ENCODE results near the gene PLXDC1.
A peak's percentile ranks its signal among the peaks of the same experiment; 100 is the strongest.

Gene PLXDC1

DNA sequence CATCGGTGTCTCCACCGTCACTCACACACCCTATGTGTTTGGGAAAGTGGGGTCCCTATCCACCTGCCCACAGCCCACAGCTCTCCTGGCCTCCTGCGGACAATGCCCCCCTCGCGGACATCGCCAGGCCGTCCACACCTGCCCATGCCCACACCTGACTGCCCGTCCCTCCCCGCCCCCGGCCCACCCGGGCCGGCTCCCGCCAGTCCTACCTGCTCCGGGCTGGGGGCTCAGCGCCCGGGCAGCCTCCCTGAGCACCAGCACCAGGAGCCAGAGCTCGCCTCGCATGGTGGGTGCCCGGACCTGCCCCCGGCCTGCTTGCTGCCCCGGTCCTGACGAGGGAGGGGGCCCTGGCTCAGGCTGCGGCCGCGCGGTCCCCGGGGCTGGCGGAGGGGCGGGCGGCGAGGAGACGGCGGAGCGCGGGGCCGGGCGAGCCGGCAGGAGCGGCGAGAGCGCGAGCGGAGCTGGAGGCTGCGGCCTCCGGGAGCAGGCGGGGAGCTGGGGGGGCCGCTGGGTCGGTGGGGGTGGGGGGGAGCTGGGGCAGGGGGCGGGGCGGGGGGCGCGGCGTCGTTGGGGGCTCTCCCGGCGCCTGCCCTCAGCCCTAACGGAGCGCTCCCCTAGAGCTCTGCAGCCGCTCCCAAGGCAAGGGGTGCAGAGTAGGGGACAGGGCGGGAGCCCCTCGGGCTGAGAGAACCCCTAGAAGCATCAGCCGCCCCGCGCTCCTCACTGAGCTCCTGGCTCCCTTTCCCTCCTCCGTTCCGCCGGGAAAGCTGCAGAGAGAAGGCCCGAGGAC lies at the start of gene PLXDC1:
TSS of gene PLXDC1 (minus strand) at position 488 of the 793 bp plus-strand sequence. CDS start at position 288, 200 bp downstream.
- peak; percentile 7 for DNase-seq

DNA sequence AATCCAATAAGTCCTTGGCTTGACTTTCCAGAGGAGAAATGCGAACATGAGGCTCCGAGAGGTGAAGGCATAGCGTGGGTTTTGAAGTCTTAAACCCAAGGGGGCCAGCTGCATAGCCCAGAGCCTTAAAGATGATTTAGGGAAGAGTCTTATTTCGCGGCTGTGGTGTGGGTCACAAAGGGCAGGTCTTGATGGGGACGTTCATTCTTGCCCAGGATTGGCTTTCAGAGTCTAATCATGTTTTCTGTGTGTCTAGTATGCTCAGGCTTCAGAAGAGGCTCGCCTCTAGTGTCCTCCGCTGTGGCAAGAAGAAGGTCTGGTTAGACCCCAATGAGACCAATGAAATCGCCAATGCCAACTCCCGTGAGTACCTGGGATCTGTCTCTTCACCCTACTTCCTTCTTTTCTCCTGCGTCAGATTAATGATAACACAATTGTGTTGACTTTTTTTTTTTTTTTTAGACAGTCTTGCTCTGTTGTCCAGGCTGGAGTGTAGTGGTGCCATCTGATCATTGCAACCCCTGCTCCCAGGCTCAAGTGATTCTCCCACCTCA lies 49.6 kb upstream of the PLXDC1 start:
- no peak for DNase-seq

DNA sequence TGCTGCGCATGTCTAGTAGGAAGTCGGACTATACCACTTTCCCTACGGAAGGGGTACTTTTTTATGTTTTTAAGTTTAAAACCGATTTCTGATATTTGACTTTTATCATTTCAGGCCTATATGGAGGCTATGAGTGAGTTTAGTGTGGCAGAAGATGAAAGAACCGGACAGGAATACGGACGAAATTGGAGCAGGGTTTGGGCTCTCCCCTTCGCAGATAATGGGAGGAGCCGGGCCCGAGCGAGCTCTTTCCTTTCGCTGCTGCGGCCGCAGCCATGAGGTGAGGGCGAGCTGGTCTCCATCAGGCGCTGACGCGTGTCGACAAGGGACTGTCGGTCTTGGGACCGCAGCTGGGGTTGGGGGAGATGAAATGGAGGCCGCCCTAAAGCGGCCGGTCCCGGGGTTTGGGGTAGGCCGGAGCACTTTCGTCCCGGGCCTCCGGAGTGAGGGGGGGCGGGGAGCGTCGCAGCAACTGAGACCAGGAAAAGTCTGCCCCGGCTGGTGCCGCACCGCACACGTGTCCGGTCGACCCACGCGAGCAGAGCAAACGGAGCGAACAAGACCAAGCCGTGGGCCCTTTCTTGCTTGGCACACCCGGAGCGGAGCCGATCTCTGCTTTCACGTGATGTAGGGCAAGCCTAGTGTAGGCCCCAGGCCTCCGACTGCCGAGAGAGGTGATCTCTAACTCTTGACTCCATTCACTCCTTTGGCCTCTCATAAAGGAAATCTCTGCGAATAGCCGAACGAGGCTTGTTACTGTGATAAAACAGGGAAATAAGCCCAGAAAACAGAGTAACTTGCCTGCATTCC lies 48.8 kb upstream of the PLXDC1 start, which contains the start of gene RPL19:
TSS of gene RPL19 (plus strand) at position 214 of the 810 bp plus-strand sequence. CDS start at position 276, 62 bp downstream.
- peak; percentile 80 for DNase-seq

DNA sequence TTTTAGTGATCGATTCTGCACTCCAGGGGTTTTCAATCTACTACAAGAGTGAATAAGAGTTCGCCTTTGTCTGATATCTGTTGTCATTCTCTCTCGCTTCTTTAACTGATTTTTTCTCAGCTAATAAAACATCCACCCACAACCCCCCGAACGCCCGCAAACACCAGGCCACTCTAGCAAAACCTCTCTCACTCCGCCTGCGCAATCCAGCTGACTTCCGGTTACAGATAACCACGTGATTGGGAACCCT lies 48.3 kb upstream of the PLXDC1 start:
- DNase-seq: peak; percentile 89

DNA sequence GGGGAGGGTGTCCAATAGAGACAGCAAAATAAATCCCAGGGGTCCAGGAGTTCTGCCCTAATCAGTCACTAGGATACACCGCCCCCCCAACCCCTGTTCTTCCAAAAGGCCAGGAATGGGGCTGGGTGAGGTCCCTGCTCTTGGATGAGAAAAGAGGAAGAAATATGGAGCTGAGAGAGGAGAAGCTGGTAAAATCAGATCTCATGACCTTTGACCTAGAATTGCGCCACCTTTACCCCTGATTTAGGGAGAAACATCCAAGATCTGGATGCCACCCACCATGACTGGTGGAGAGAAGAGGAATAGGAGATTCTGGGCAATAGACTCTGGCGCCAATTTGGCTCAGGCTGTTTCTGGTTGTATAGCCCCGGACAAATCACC lies 46.7 kb upstream of the PLXDC1 start:
- no peak for DNase-seq

DNA sequence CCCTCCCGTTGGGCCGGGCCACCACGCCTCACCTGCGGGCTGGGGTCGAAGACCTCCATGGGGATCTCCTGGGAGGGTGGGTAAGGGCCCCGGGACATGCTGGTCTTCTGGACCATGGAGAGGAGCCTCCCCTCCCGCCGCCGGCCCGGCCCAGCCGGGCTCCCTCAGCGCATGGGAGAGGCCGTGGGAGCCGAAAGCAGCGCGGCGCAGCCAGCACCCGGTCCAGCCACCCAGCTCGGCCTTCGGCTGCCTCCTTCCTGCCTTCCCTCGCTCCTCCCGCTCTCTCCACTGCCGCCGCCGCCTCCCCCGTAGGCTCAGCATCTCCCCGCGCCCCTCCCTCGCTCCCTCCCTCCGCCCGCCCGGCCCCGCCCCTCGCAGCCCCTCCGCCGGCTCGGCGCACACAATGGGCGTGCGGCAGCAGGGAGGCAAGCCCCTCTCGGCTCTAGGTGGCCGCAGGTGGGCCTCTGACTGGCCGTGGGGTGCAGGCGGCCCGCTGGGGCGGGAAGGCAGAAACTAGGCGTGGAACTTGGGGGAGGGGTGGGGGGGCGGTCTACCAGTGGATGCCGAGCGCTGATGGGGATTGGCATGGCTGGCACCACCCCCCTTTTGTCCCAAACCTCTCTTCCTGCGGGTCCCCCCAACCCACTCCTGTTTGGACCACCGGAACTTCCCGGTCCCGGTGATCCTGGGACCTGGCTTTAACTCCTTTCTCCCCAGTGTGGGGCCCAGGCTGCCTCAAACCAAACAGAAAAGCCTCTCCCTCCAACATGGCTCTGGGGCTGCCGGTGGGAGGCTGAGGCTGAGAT lies 46.1 kb upstream of the PLXDC1 start, which contains the start of gene CACNB1:
TSS of gene CACNB1 (minus strand) at position 290 of the 806 bp plus-strand sequence. CDS start at position 116, 174 bp downstream.
- peak; percentile 44 for DNase-seq

DNA sequence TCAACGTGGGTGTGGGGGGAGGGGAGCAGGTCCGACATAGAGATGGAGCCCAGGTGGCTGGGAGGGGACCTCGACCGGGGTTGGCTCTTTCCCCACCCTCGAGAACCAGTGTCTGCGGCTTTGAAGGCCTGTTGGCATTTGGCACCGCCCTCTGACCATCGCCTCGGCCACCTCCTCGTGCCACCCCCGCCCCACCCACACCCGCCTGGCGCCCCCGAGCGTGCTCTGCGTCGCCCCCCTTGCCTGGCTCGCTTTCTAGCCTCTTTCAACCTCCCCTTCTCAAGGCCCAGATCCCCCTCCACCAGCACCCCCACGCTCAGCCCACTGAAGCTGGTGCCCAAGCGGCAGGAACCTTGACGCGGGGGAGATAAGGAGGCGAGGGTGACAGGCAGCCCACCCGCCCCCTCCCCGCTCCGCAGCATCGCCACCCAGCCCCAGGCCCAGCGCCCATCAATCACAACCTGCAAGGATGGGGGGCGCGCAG lies 45.4 kb upstream of the PLXDC1 start:
- no peak for DNase-seq

DNA sequence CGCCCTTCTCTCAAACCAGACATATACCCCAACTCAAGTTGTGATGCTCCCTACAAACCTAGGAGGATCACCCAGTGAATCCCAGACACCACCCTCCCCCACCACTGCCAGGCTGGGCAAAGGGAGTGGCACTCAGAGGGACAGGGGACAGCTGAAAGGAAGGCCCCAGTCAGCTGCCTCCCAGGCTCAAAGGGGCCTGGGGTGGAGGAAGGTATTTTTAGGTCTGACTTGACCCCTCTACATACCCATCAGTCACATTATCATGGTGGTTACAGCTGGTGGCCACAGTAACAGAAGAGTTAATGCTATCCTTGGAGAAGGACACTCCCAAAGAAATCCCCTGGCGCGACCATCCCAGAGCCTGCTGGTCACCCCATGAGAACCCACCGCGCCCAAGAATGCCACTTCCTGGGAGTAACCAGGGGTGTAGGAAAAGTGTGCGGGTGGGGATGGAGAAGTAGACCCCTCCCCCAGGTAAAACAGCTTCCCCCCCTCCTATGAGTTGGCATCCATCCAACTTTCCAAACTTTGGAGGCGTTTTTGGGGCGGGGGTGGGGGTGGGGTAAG lies 44.9 kb upstream of the PLXDC1 start:
- no peak for DNase-seq

DNA sequence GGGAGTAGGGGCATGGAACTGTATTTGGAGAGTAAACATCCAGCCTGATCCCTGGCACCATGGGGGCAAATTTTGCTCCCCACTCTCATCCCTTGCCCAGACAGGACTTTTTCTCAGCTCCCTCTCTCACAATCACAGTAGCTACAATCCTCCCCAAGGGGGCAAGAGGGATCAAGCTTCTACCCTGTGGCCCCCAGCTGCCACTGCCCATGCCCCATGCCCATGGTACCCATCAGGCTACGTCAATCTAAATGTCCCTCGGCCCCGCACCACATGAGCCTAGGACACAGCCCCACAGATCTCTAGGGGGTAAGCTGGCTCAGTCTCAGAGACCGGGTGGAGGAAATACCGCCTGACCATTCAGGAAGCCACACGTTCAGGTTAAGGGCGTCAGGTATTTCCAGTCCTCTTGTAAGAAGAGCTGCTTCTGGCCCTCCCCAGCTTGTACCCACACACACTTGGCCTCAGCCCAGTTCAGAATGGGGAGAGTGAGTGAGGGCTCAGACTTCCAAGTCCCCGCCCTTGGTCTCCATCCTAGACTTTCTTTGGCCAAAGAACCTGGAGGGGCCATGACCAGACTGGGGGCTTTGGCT lies 44.2 kb upstream of the PLXDC1 start:
- DNase-seq: peak; percentile 26

DNA sequence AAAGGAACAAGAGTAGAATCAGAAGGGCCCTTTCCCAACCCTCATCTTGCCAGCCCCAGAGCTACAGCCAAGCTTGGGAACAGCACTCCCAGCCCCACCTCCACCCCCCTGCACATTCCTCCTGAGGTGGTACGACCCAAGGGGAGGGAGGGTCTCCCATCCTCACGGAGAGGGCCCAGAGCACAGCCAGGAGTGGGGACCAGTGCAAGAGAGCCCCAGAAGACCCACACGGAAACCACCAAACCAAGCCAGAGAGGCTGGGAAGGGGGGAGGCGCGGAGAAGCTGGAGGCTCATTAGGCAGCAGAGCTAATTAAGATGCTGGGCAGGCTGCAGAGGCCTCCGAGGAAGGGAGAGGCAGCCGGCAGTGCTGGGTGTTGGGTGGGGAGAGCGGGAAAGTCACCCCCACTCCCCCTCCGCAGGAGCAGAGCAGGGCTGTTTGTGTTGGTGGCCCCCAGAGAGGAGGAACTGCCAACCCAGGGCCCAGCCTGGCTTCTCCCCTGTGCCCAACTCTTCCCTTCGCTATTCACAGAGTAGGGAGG lies 43.6 kb upstream of the PLXDC1 start:
- DNase-seq: no peak

DNA sequence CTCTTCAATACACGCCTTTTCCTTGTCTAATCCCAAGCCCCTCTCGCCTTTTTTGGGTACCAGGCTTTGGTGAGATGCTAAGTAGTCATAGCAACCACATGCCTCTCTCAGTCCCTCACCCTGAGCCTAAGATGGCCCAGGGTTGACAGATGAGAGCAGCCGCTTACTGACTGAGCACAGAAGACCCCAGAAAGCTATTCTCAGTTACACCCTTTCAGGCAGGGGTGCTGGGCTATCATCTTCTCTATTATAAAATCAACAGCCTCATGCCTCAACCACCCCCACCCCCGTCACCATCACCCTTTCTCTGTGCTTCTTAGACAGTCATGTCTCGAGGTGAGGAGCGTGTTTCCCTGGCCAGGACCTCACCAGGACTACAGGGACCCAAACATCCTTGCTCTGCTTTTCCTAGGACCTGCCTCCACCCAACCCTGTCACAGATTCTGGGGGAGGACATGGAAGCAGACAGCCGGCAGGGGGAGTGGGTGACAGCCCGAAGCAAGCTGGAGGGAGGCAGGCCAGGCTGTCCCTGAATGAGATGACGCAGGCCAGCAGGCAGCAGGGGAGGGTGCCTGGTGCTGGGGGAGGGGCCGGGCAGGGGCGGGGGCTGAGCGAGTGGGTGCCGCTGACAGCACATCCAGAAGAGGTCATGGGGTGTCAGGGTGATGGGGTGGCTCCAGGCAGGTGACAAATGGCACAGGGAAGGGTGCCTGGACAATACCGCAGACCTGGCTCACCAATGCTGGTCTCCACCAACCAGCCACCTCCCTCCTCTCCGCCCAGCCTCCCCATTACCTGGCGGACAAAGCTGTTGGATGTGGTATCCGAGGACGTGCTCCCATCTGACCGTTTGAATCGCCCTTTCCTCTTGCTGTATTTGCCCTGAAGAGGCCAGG lies 42.9 kb upstream of the PLXDC1 start:
- no peak for DNase-seq

DNA sequence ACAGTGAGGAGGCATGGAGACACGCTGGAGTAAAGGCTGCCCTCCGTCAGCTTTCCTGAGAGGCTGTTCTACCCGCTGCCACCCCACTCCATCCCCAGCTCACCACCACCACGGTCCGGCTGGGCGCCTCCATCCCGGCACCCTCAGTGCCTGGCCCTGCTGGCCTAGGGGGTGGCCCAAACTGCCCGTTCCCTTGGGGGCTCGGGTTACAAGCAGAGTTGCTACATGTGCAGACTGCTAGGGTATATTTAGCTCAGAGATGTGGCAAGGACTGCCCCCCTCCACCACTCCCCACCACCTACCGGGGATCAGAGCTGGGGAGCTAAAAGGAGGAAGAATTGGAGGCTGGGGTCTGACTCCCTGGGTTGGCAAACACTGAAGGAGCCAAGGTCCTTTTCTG lies 41.9 kb upstream of the PLXDC1 start:
- no peak for DNase-seq

DNA sequence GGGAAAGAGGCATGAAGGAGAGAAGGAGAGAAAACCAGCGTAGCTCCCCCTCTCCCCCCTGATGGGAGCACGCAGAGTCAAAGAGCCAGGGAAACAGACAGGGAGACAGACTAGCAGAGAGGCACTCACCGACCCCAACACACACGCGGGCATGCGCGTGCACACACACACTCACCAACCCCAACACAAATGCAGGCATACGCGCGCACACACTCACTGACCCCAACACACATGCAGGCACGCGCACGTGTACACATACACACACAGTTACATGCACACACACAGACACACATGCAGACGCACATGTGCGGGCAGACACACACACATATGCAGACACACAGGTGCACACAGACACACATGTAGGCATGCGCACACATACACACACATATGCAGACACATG lies 41.5 kb upstream of the PLXDC1 start:
- DNase-seq: no peak

DNA sequence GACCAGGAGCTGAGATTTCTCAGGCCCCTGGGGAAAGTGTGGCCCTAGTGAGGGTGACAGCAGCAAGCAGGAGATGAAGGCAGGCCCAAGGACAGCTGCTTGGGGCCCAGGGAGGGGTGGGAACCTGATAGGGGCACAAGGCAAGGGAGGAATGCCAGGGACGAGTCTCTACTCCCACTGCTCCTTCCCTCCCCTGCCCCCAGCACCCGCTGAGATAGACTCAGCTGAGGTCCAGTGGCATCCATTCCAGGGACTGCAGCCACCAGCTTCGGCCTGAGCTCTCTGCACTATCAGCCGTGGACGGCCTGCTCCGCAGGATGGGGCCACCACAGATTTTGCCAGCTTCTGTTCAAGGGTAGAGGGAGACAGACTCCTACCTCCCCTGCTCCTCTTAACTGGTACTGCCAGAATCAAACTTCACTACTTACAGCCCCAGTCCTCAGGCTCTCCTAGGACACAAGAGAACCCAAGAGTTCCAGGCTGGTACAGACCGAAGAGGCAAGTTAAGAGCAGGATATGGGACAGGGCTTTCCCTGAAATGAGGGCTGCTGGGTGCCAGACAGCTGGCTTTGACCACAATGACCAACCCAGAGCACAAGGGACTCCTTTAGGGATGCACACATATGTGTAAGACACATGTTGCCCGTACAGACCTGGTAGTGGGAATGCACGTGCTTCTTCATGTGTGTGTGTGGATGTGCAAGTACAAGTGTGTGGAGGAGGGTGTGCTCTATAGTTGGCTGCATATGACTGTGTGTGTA lies 40.5 kb upstream of the PLXDC1 start:
- DNase-seq: no peak

DNA sequence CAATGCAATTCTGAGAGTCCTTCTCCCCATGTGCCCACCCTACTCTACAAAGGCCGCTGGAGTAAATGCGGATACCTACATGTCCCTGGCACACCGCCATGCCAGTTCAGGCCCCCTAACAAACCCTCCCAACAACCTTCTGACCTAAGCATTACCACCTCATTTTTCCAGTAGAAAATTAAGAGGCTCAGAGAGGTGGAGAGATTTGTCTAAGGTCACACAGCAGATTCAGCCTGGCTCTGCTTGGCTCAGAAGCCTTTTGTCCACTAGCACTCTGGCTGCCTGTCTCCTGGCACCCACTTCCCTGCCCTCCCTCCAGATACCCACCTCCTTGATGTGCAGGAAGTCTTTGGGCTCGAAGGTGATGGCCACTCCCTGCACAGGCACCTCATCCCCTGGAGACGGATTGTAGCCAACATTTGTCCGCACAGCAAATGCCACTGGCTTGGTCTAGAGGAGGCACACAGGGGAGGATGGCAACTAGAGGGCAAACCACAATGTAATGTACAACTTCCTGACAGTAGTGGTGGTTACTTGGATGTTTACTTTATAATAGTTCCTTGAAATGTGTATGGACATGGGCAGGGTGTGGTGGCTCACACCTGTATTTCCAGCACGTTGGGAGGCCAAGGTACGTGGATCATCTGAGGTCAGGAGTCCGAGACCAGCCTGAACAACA lies 35.9 kb upstream of the PLXDC1 start:
- DNase-seq: no peak

DNA sequence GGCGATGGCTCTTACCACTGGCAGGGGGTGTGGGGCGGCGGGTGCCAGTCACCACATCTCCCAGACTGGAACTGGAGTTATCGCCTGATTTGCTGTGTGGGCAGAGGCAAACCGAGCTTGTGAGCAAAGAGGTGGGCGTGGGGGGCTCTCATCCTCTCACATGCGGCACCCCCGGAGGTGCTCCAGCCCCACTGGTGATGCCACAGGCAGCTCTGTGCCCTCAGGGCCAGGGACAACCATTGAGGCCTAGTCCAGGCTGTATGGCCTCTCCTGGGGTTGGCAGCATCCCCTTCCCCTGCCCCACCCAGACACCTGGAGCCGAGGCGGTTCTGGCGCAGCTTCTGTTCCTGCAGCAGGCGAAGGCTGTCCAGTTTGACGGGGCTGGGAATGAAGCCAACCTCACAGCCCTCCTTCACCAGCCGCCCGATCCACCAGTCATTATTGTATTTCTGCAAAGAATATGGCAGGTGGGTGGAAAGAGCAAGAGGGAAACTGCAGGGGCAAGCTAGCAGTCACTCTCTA lies 35.1 kb upstream of the PLXDC1 start:
- DNase-seq: no peak

DNA sequence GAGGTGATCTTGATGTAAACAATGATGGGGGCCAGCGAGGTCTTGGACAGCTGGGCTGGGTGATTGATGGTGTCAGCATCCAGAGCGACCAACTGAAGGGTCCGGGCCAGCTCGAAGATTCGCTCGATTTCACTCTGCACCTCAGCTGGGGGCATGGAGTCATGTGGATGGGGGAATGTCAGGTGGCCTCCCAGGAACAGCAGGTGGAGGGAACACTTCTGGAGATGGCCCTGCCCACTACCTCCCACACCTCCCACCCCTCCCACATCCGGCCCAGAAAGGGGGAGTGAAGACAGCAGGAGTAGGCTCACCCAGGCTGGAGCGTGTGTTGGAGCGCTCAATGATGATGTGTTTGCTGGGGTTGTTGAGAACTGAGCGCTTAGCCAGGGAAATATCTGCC lies 32.3 kb upstream of the PLXDC1 start:
- no peak for DNase-seq

DNA sequence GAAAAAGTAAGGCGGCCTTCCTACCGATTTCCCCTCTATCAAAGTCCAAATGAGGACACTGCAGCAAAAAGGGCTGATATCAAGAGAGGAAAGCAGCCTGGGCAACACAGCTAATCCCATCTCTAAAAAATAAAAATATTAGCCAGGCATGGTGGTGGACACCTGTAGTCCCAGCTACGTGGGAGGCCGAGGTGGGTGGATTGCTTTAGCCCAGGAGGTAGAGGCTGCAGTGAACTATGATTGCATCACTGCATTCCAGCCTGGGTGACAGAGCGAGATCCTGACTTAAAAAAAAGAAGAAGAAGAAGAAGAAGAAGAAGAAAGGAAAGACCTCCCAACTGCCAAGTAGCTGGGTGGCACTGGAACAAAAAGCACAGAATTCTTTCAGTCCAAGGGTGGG lies 31.6 kb upstream of the PLXDC1 start:
- no peak for DNase-seq

DNA sequence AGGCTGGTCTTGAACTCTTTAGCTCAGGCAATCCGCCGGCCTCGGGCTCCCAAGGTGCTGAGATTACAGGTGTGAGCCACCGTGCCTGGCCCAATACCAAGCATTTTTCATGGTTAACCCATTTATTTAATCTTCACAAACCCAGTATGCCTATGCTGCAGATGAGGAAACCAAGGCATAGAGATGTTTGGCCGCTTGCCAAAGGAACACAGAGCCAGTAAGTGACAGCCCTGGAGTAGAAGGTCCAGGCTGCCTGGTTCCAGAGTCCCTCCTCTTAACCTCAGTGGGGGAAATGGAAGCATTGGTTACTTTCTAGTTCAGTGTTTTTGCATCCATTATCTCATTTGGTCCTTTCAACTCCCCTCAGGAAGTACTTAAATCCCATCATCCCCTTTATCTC lies 29.9 kb upstream of the PLXDC1 start:
- no peak for DNase-seq
